ENCODE measurements around the gene SLC6A7.
A peak's percentile ranks its signal among the peaks of the same experiment; 100 is the strongest.

- TF ChIP-seq CTCF (IDR thresholded peaks at IDR 0.05) (peak; percentile 32; the same call in 1 of the 2 replicates), ZNF138 (CRISPR knock-in tag; conservative IDR thresholded peaks at IDR 0.05) (no peak), IRF1 (CRISPR knock-in tag; IDR thresholded peaks at IDR 0.05) (no peak), NFYB (CRISPR knock-in tag; conservative IDR thresholded peaks at IDR 0.05; ENCODE audit: low read depth) (no peak), PRRX2 (CRISPR knock-in tag; IDR thresholded peaks at IDR 0.05) (no peak), NR3C1 (CRISPR knock-in tag; conservative IDR thresholded peaks at IDR 0.05; ENCODE audit: low read depth) (no peak)
These were observed 22.0 kb upstream of the SLC6A7 start for GRCh38 chr5:150167908-150168307.

All from WTC11 (cell line).